Raji (cell line): ENCODE measurements around the gene LRRC58.

ENCODE experiments used
- POLR2A ChIP-seq: IDR thresholded peaks from 2 replicates; pipeline ENCODE4 v1.6.1; 2011; ENCODE audit warnings: low read depth, low read length, control low read depth; ENCODE audit not compliant: insufficient read depth

Gene LRRC58

GRCh38 chr3:120350401-120350941 is 1.3 kb upstream of the LRRC58 start:
- no peak for TF ChIP-seq POLR2A

GRCh38 chr3:120349855-120350125 is 636 bp upstream of the LRRC58 start:
- TF ChIP-seq POLR2A: no peak

DNA sequence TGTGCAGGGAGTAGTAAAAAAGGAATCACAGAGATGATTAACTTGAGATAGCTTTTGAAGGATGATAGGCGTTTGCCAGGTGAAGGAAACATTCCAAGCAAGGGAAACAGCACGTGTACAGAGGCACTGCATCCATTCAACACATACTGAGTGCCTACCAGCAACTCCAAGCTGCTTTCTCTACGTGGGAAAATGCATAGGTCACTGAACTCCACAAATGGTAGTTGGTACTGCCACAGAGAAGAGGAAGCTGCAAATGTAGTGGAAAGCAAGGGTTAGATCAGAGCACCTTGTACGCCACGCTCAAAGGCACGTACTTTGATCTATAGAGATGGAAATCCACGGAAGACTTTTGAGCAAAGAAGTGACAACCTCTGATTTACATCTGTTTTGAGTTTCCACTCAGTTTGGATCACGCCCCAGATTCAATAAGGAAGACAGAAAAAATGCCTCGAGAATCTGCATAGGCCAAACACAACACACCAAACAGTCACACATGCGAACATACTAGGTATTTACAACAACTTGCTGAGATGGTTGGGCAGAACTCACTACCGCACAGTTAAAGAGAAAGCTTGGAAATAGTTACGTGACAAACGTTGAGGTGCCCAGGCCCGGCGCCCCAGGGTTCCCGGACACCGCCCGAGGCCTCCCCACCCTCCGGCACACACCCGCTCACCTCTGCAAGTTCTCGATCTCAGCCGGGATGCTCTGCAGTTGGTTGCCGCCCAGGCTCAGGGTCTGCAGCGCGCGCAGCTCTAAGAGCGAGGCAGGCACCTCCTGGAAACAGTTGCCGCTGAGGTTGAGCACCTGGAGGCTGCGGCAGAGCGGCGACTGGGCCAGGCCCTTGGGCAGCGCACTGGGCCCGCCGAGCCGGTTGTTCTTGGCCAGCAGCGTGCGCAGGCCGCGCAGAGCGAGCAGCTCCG is 826 bp downstream of the LRRC58 start:
- TF ChIP-seq POLR2A: no peak

DNA sequence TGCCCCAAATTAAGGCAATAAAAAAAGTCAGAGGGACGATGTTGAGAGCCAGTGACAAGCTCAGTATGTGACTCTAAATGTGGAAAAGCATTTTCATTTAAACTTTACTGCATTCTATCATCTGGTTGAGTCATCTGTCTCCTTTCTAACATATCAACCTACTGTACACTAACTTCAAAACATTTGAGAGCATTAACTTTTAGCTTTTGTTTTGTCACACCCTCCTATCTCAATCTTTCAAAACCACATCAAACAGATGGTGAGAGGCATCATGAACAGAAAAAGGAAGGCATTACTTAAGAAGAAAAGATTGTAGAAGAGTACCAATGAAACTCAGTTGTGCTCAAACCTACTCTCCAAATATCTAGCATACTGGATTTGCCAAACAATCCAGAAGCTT is 4.8 kb downstream of the LRRC58 start:
- TF ChIP-seq POLR2A: no peak

- no peak for TF ChIP-seq POLR2A
These were observed 7.4 kb downstream of the LRRC58 start for GRCh38 chr3:120341658-120342346.

GRCh38 chr3:120339362-120339761 is 9.8 kb downstream of the LRRC58 start:
- no peak for TF ChIP-seq POLR2A

- no peak for TF ChIP-seq POLR2A
These were observed 10.6 kb downstream of the LRRC58 start for GRCh38 chr3:120338517-120338916.

- TF ChIP-seq POLR2A: no peak
These were observed 16.5 kb downstream of the LRRC58 start for GRCh38 chr3:120332646-120333045.

DNA sequence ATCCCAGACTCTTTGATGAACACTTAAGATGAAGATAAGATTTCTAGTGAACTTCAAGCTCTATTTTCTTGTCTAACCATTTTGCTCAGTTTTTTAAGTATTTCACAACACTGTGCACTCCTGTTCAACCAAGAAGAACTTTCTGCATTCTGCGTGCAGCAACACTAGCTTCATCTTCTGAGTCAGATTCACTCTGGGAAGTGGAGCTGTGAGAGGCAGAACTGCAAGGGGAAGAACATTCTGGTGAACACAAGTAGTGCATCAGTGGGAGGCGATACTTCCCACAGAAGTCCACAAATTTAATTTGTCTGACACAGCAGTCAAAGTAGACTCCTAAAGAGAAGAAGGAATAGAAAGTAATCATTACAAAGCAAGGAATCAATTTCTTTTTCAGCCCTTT is 18.1 kb downstream of the LRRC58 start:
- TF ChIP-seq POLR2A: no peak

- no peak for TF ChIP-seq POLR2A
These were observed 22.4 kb downstream of the LRRC58 start for GRCh38 chr3:120326784-120327183.

DNA sequence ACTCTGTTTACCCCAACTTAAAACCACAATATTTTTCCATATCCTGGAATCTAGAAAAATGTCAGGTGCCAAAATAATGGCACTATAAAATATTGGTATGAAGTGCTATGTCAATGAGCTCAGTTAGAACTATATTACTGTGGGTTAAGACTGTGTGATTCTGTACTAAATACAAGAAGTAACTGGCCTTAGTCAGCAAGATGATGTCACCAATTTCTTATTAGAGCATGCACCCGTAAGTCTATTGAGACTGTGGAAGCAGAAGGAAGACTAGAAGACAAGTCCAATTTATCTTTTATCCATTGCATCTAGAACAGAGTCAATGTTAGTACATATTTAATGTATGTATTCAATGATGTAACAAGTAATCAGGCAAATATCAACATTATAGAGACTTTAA is 25.0 kb downstream of the LRRC58 start:
- TF ChIP-seq POLR2A: no peak

GRCh38 chr3:120311863-120312794 is 37.0 kb downstream of the LRRC58 start:
- TF ChIP-seq POLR2A: no peak

- TF ChIP-seq POLR2A: no peak
These were observed 42.4 kb downstream of the LRRC58 start for GRCh38 chr3:120306519-120307455.

GRCh38 chr3:120304616-120305015 is 44.5 kb downstream of the LRRC58 start:
- no peak for TF ChIP-seq POLR2A
